Neural cell (in vitro differentiated cells): ENCODE data around the gene ATP11C. TPM values are rescaled to one million over a fixed set of nuclear protein-coding genes. Genes with fewer than 3 reads are reported as not detected.

ENCODE experiments used
- H2AFZ ChIP-seq: fragments of 200-600, 300-800 bp; sonication (generic), shearing (Covaris generic); 2 replicates; pipeline ENCODE4 v1.6.0; 2014; ENCODE audit warnings: low read depth, mild to moderate bottlenecking, antibody characterized with exemption, low read length, moderate library complexity
- H3F3A ChIP-seq: fragments of 200-600 bp; shearing (Covaris generic); 2 replicates; pipeline ENCODE4 v1.6.1; 2016; ENCODE audit warnings: mild to moderate bottlenecking, moderate library complexity, mixed read lengths, antibody characterized with exemption, low read length; ENCODE audit not compliant: insufficient read depth, poor library complexity, severe bottlenecking
- H3K27ac ChIP-seq: fragments of 200-600, 300-800 bp; sonication (generic), shearing (Covaris generic); 2 replicates; pipeline ENCODE4 v1.5.1; 2014; ENCODE audit warnings: mild to moderate bottlenecking, low read length, moderate library complexity
- H3K27me3 ChIP-seq: fragments of 300-800, 200-600 bp; sonication (generic), shearing (Covaris generic); 2 replicates; pipeline ENCODE4 v1.6.0; 2014; ENCODE audit warnings: mild to moderate bottlenecking, low read depth, low read length, moderate library complexity; ENCODE audit not compliant: insufficient read depth
- H3K36me3 ChIP-seq: fragments of 300-800, 200-600 bp; sonication (generic), shearing (Covaris generic); 2 replicates; pipeline ENCODE4 v1.5.1; 2014; ENCODE audit warnings: mild to moderate bottlenecking, antibody characterized with exemption, low read length, moderate library complexity; ENCODE audit not compliant: insufficient read depth
- H3K4me2 ChIP-seq: fragments of 300-800, 200-600 bp; sonication (generic), shearing (Covaris generic); 2 replicates; pipeline ENCODE4 v1.6.0; 2014; ENCODE audit warnings: mild to moderate bottlenecking, low read length
- H3K4me3 ChIP-seq: fragments of 300-800, 200-600 bp; sonication (generic), shearing (Covaris generic); 2 replicates; pipeline ENCODE4 v1.5.1; 2014; ENCODE audit warnings: mild to moderate bottlenecking, low read length, moderate library complexity
- H3K79me2 ChIP-seq: fragments of 200-600 bp; shearing (Covaris generic); replicated peaks from 2 replicates; pipeline ENCODE4 v1.6.0; 2014; ENCODE audit warnings: mild to moderate bottlenecking, low read length, moderate library complexity; ENCODE audit not compliant: insufficient read depth
- H3K9ac ChIP-seq: fragments of 300-800, 200-600 bp; sonication (generic), shearing (Covaris generic); 2 replicates; pipeline ENCODE4 v1.6.1; 2016; ENCODE audit warnings: mild to moderate bottlenecking, low read length, mixed read lengths
- H3K9me2 ChIP-seq: fragments of 200-600 bp; shearing (Covaris generic); 2 replicates; pipeline ENCODE4 v1.6.1; 2016; ENCODE audit warnings: mild to moderate bottlenecking, low read length, mixed read lengths; ENCODE audit not compliant: insufficient read depth
- H3K9me3 ChIP-seq: fragments of 200-600, 300-800 bp; sonication (generic), shearing (Covaris generic); 2 replicates; pipeline ENCODE4 v1.6.1; 2016; ENCODE audit warnings: mild to moderate bottlenecking, mixed run types, low read length, moderate library complexity, mixed read lengths
- H4K20me1 ChIP-seq: fragments of 200-600 bp; shearing (Covaris generic); 2 replicates; pipeline ENCODE4 v1.6.1; 2016; ENCODE audit warnings: mild to moderate bottlenecking, mixed run types; ENCODE audit not compliant: insufficient read depth
- EP300 ChIP-seq: fragments of 450-650 bp; conservative IDR thresholded peaks from 2 replicates; pipeline ENCODE4 v1.6.1; 2014; ENCODE audit warnings: antibody characterized with exemption, mild to moderate bottlenecking, moderate library complexity; ENCODE audit not compliant: poor library complexity, severe bottlenecking
- EZH2 ChIP-seq: fragments of 200-600, 300-800 bp; shearing (Covaris generic), sonication (generic); IDR thresholded peaks from 2 replicates; pipeline ENCODE4 v1.6.1; 2014; ENCODE audit warnings: antibody characterized with exemption, low read length, borderline replicate concordance, mild to moderate bottlenecking; ENCODE audit not compliant: insufficient read depth, poor library complexity, severe bottlenecking
- MXI1 ChIP-seq: fragments of 450-650 bp; conservative IDR thresholded peaks from 2 replicates; pipeline ENCODE4 v1.6.1; 2014; ENCODE audit warnings: antibody characterized with exemption, mild to moderate bottlenecking; ENCODE audit not compliant: poor library complexity, severe bottlenecking
- POLR2AphosphoS5 ChIP-seq: IDR thresholded peaks from 2 replicates; pipeline ENCODE4 v1.6.1; 2012
- RAD21 ChIP-seq: fragments of 450-650 bp; conservative IDR thresholded peaks from 2 replicates; pipeline ENCODE4 v1.6.1; 2014; ENCODE audit warnings: antibody characterized with exemption, mild to moderate bottlenecking, moderate library complexity
- SMC3 ChIP-seq: fragments of 450-650 bp; conservative IDR thresholded peaks from 2 replicates; pipeline ENCODE4 v1.6.1; 2014; ENCODE audit warnings: antibody characterized with exemption, mild to moderate bottlenecking, moderate library complexity; ENCODE audit not compliant: poor library complexity
- TAF1 ChIP-seq: IDR thresholded peaks from 2 replicates; pipeline ENCODE4 v1.6.1; 2012; ENCODE audit warnings: low read depth
- polyA plus RNA-seq: library from polyadenylated mRNA; depleted of rRNA; stranded (reverse); fragments of >200 nt; gene quantifications from 2 replicates; pipeline ENCODE4 v1.2.3, GENCODE V29; 2014
- TF ChIP-seq, protein P1 (sequence below): fragments of 450-650 bp; IDR thresholded peaks from 2 replicates; pipeline ENCODE4 v1.5.1; 2014; ENCODE audit warnings: antibody characterized with exemption, mild to moderate bottlenecking, moderate library complexity; ENCODE audit not compliant: poor library complexity, severe bottlenecking
- TF ChIP-seq, protein P2 (sequence below): IDR thresholded peaks from 2 replicates; pipeline ENCODE4 v1.6.1; 2012; ENCODE audit warnings: borderline replicate concordance

Gene ATP11C
- polyA plus RNA-seq, 1 donor from 2014 or later = 111 TPM

DNA sequence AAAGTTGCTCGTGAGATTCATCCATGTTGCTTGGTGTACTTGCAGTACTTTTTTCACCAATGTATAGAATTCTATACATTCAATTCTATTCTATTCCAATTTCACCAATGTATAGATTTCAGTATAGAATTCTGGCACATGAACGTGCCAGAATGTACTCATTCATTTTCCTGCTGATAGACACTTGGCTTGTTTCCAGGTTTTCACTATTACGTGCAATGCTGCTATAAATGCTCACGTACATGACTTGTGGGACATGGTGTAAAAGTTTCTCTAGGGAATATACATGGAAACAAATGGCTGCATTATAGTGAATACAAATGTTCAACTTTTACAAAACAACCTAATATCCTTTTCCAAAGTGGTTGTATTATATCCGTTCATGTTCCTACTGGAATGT, 39.3 kb upstream of the ATP11C start:
- H3K27ac ChIP-seq = no peak overlapping the region
- H3K9me2 ChIP-seq = no peaks in the 10 kb centered on the region
- no peak overlapping the region for H3K9ac ChIP-seq
- no peaks in the 10 kb centered on the region for H3K27me3 ChIP-seq
- H3K9me3 ChIP-seq = no peaks in the 10 kb centered on the region
- H4K20me1 ChIP-seq = no peaks in the 10 kb centered on the region
- no peaks in the 10 kb centered on the region for H3K36me3 ChIP-seq
- H3K4me3 ChIP-seq = no peak overlapping the region
- no peaks in the 10 kb centered on the region for H3K79me2 ChIP-seq
- no peak overlapping the region for H3K4me2 ChIP-seq
- TF ChIP-seq, protein P1, sequence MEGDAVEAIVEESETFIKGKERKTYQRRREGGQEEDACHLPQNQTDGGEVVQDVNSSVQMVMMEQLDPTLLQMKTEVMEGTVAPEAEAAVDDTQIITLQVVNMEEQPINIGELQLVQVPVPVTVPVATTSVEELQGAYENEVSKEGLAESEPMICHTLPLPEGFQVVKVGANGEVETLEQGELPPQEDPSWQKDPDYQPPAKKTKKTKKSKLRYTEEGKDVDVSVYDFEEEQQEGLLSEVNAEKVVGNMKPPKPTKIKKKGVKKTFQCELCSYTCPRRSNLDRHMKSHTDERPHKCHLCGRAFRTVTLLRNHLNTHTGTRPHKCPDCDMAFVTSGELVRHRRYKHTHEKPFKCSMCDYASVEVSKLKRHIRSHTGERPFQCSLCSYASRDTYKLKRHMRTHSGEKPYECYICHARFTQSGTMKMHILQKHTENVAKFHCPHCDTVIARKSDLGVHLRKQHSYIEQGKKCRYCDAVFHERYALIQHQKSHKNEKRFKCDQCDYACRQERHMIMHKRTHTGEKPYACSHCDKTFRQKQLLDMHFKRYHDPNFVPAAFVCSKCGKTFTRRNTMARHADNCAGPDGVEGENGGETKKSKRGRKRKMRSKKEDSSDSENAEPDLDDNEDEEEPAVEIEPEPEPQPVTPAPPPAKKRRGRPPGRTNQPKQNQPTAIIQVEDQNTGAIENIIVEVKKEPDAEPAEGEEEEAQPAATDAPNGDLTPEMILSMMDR = no peak
- TF ChIP-seq RAD21 = no peak
- TF ChIP-seq TAF1 = no peak
- TF ChIP-seq EP300 = no peak
- no peak for TF ChIP-seq MXI1
- TF ChIP-seq SMC3 = no peak
- TF ChIP-seq POLR2AphosphoS5 = no peak
- TF ChIP-seq, protein P2, sequence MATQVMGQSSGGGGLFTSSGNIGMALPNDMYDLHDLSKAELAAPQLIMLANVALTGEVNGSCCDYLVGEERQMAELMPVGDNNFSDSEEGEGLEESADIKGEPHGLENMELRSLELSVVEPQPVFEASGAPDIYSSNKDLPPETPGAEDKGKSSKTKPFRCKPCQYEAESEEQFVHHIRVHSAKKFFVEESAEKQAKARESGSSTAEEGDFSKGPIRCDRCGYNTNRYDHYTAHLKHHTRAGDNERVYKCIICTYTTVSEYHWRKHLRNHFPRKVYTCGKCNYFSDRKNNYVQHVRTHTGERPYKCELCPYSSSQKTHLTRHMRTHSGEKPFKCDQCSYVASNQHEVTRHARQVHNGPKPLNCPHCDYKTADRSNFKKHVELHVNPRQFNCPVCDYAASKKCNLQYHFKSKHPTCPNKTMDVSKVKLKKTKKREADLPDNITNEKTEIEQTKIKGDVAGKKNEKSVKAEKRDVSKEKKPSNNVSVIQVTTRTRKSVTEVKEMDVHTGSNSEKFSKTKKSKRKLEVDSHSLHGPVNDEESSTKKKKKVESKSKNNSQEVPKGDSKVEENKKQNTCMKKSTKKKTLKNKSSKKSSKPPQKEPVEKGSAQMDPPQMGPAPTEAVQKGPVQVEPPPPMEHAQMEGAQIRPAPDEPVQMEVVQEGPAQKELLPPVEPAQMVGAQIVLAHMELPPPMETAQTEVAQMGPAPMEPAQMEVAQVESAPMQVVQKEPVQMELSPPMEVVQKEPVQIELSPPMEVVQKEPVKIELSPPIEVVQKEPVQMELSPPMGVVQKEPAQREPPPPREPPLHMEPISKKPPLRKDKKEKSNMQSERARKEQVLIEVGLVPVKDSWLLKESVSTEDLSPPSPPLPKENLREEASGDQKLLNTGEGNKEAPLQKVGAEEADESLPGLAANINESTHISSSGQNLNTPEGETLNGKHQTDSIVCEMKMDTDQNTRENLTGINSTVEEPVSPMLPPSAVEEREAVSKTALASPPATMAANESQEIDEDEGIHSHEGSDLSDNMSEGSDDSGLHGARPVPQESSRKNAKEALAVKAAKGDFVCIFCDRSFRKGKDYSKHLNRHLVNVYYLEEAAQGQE = no peak
- no peak for TF ChIP-seq EZH2
- H3F3A ChIP-seq = no peaks in the 10 kb centered on the region
- no peak overlapping the region for H2AFZ ChIP-seq

GRCh38 chrX:139971394-139971749, 38.5 kb upstream of the ATP11C start:
- H3K27ac ChIP-seq = no peak overlapping the region
- no peak overlapping the region for H3K4me2 ChIP-seq
- H2AFZ ChIP-seq = no peak overlapping the region
- no peak for TF ChIP-seq MXI1
- no peak for TF ChIP-seq POLR2AphosphoS5
- TF ChIP-seq, protein P1 = no peak
- TF ChIP-seq EP300 = no peak
- no peak for TF ChIP-seq EZH2
- TF ChIP-seq, protein P2 = no peak
- TF ChIP-seq TAF1 = no peak
- TF ChIP-seq RAD21 = no peak
- no peak for TF ChIP-seq SMC3
- no peaks in the 10 kb centered on the region for H3K36me3 ChIP-seq
- no peak overlapping the region for H3K9ac ChIP-seq
- no peak overlapping the region for H3K4me3 ChIP-seq
- no peaks in the 10 kb centered on the region for H3K9me3 ChIP-seq
- H3K9me2 ChIP-seq = no peaks in the 10 kb centered on the region
- H4K20me1 ChIP-seq = no peaks in the 10 kb centered on the region
- no peaks in the 10 kb centered on the region for H3F3A ChIP-seq
- no peaks in the 10 kb centered on the region for H3K27me3 ChIP-seq
- no peaks in the 10 kb centered on the region for H3K79me2 ChIP-seq
